GM12873 (cell line): Measurements from ENCODE around the gene COL3A1.

Experiments used
- TF ChIP-seq, protein P1 (sequence below): IDR thresholded peaks from 2 replicates; pipeline ENCODE4 v1.5.1; 2012; ENCODE audit warnings: low read depth, mild to moderate bottlenecking, moderate library complexity, low read length, control low read depth; ENCODE audit not compliant: insufficient read depth; ENCODE audit errors: missing control alignments

The COL3A1 gene

GRCh38 chr2:188952901-188953300 lies 21.3 kb upstream of the COL3A1 start:
- TF ChIP-seq, protein P1, sequence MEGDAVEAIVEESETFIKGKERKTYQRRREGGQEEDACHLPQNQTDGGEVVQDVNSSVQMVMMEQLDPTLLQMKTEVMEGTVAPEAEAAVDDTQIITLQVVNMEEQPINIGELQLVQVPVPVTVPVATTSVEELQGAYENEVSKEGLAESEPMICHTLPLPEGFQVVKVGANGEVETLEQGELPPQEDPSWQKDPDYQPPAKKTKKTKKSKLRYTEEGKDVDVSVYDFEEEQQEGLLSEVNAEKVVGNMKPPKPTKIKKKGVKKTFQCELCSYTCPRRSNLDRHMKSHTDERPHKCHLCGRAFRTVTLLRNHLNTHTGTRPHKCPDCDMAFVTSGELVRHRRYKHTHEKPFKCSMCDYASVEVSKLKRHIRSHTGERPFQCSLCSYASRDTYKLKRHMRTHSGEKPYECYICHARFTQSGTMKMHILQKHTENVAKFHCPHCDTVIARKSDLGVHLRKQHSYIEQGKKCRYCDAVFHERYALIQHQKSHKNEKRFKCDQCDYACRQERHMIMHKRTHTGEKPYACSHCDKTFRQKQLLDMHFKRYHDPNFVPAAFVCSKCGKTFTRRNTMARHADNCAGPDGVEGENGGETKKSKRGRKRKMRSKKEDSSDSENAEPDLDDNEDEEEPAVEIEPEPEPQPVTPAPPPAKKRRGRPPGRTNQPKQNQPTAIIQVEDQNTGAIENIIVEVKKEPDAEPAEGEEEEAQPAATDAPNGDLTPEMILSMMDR = no peak

- TF ChIP-seq, protein P1 = no peak
Observed at GRCh38 chr2:188956290-188956689, 17.9 kb upstream of the COL3A1 start.

GRCh38 chr2:188956961-188957360 lies 17.2 kb upstream of the COL3A1 start:
- TF ChIP-seq, protein P1 = no peak

- TF ChIP-seq, protein P1 = no peak
Observed at GRCh38 chr2:188957646-188958045, 16.5 kb upstream of the COL3A1 start.

- TF ChIP-seq, protein P1 = no peak
Observed at GRCh38 chr2:188963741-188964140, 10.4 kb upstream of the COL3A1 start.

DNA sequence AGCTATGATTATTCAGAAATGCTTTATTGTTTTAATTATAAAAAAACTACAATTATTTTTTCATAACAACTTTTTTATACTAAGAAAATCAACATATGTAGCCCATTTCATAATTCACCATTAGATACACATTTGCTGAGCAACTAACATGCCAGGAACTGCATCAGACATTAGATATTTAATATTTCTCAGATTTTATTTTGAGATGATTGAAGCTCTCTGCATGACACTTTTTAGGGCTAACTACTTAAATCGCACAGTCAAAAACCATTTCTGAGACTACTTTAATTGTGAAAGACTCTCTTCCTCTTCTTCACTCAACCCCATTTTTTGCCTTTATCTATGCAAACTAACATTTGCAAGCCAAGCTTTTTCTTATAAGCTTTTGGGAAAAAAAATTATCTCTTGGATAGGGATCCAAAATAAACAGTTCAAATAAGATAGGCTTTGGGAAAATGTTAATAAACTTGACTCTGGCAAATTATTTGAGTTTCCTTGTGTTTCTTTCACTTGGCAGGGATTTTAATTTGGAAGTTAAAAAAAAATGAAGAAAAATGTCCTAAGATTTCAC lies 9.1 kb upstream of the COL3A1 start:
- TF ChIP-seq, protein P1 = no peak

- TF ChIP-seq, protein P1 = no peak
Observed at GRCh38 chr2:188965563-188965962, 8.6 kb upstream of the COL3A1 start.
